ENCODE results near the gene DMTF1.
A peak's percentile ranks its signal among the peaks of the same experiment; 100 is the strongest.

DMTF1 gene

DNA sequence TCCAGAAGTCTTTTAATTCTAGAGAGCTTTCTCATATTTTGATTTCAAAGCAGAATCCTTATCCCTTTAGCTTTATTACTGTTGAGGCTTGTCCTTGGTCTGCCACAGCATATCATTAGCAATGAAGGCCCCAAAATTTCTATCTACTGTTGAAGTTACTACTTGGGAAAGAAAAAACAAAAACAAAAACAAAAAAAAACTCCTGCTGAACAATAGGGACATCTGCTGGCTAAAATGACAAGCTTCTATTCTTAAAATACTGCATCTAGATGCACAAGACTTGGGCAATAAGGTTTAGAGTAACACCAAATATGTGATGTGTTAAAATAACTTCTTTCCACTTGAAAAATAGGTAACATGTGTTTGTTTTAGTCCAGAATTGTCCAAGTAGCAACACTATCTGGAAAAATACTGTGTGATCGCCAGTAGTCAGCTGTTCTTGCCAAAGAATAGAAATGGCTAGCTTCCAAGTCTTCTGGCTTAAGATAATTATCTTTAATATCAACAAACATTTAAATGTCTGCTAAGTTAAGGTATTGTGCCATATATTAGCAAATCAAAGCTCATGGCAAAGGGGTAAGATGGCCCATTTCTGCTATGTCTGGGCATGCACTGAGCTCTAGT is 3.8 kb upstream of the DMTF1 start:
- no peak for DNase-seq

DNA sequence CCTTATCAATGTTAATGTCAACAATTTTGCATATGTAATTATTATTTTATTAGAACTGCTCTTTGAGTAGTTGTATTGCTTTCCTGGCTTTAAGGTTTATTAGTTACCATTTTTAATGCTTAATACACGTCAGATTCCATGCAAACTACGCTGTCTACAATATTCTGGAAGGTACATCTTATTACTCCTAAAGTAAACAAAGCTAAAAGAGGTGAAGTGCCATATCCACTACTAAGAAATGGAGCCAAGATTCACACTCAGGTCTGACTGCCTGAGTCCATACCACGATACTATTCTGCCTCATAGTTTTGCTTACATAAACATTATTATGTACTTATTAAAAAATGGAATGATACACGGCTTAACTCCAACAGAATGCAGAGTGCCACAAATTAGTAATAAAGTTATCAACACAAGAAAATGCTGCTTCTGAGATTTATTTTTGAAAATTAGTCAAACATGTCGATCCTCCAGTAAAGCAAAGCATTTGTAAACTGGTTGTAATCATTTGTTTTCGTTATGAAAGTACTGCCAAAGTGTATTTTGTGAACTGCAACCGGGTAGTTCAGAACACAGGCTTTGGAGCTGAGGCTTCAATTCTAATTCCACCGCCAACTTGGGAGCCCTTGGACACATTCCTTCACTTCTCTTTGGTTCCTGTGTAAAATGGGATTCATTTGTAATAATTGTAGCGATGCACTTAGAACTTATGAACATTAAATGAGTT is 1.1 kb upstream of the DMTF1 start:
- no peak for DNase-seq

DNA sequence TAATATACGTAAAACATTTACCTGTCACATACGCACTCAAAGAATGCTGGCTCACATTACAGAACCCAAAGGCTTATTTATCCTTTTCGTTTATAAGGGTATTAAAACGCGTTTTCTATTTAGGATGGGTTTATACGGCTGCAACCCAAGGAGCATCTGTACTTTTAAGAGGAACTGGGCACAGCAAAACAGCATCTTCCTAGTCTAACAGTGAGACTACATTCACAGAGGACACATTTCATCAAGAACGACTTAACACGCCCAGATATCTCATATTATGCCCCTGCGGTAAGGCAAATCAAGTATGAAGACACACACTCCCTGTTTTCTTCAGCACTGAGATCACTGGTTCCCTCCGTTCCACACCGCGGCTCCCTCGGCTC is 533 bp upstream of the DMTF1 start:
- DNase-seq = no peak

DNA sequence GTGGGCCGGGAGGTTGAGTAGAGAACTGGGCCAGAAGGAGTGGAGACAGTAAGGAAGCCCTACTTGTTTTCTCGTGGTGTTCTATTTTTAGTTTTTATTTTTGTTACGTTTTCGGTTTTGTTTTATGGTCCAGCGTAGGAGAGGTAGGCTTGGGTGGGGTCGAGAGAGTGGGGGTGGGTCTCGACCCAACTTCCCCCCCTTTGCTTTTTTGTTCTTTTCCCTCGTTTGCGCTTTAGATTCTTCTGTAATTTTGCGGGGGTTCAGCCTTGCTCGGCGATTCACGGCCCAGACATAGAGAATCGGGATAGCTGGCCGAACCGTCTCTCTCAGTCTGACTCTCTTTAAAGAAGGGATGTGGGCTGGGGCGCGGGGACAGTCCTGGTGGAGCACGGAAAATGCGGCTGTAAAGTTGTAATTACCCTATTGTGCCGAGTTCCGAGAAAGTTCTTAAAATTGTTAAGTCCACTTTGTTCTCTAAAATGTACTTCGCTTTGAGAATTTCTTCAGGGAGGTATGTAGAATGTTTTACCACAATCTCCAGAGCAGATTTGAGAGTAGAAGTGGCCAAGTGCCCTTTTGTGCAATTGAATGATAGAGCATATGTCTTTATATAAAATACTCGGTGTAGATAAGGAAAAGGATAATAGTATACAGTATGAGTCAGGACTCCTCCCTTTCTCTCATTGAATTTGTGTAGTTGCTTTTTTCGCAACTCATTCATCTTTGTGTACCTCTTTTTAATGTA is 816 bp downstream of the DMTF1 start:
- peak; percentile 54 to 59 for DNase-seq

DNA sequence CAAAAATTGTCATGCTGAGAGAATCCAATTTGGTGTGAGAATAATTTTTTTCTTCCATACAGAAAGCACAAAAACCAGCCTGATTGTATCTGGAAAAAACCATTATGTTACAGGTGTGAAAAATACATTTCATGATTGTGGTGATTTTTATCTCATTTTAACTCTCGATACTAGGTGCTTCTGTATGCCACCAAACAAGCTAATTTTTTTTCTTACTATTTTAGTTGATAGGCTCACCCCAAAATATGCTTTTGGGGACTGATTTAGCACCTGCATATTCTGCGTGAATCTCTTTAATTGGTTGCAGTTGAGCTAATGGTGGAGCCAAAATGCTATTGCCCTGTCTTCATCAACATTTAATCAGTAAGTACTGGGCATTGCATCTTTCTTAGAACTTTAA is 1.9 kb downstream of the DMTF1 start:
- DNase-seq = no peak

DNA sequence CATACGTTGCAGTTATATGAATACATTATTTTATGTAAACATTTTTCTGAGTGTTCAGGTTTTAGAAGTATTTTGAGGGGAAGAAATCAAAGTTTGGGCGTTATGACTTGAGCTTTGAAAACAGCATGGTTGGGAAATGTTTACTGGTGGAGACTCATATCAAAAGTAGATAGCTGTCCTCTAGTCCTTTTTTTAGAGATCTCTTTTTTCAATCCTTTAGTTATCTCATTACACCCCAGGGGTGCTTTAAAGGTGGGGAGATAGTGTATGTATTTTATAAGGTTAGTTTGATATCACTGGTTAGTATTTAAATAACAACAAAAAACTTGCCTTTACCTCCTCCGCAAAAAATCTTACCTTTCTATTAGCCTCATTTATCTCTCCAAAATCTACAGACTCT is 2.3 kb downstream of the DMTF1 start:
- no peak for DNase-seq

DNA sequence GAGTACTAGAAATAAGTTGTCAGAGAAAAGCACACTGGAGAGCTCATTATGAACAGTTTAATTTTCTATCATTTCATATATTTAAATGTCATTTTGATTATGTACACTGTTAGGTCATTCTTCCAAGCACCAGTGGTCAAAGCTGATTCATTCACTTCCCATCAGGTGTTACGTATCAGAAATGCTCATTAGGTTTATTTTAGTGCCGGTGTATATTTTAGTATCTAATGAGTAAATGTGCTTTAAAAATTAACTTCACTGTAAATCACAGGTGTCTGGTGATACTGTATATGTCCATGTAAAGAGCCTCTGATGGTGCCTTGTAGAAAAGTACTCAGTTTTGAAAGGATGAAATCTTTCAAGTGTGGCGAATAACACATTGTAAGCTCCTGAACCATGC is 3.5 kb downstream of the DMTF1 start:
- DNase-seq = no peak

DNA sequence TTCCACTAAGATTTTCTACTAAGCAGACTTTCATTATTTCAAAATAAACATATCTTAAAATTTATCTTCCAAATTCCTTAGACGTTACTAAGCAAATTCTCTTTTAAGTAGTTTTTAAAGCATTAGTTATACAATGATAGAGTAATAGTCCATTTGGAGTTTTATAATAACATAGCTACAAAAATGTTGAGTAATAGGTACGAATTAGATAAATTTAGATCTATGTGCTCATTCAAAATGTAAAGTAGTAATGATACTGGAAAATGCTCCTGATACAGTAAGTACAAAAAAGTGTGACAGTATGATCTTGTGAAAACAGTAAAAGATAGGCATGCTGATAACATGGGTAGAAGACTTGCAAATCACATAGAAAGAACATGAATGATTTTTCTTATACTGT is 4.5 kb downstream of the DMTF1 start:
- DNase-seq = no peak

DNA sequence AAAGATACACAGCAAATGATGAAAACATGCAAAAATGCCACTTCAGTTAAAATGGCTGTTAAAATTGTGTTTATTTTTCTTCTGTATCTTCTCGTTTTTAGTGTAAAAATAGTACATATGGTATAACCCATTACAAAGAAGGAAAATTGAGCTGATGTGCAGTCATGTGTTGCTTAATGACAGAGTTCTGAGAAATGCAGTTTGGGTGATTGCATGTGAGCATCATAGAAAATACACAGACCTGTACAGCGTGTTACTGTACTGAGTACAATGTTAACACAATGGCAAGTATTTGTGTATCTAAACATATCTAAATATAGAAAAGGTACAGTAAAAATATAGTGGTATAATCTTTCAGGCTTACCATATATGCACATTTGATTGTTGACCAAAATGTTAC is 7.3 kb downstream of the DMTF1 start:
- no peak for DNase-seq

DNA sequence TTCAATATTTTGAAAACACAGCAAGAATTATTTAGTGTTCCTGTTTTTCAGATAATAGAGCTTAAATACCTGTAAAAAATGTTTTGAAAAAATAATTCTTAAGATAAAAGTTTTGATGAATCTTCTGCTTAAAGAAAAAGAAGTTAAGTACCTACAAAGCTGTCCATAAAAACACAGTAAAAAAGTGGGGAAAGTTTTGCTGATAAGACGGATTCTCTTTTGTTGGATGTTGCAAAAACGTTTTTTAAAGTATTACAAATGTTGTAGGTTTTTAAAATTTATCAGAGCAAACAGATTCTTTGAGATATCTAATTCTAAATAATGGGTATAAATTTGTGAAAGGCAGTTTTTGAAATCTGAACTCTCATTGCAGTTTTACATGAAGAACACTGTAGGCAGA is 12.2 kb downstream of the DMTF1 start:
- DNase-seq = no peak

DNA sequence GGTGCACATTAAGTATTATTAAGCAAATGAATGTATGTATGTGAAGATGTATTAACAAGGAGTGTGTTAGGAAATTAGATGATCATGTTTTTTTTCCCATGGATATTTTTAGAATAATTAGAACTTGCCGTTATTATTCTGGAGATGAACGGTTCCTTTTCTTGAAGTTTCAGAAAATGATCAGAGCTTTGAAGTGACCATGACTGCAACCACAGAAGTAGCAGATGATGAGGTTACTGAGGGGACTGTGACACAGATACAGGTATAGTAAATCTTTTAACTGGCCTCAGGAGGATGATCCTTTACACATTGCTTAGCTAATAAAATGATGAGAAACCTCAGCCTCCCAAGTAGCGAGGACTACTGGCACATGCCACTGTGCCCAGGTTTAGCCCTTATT is 18.6 kb downstream of the DMTF1 start:
- no peak for DNase-seq

DNA sequence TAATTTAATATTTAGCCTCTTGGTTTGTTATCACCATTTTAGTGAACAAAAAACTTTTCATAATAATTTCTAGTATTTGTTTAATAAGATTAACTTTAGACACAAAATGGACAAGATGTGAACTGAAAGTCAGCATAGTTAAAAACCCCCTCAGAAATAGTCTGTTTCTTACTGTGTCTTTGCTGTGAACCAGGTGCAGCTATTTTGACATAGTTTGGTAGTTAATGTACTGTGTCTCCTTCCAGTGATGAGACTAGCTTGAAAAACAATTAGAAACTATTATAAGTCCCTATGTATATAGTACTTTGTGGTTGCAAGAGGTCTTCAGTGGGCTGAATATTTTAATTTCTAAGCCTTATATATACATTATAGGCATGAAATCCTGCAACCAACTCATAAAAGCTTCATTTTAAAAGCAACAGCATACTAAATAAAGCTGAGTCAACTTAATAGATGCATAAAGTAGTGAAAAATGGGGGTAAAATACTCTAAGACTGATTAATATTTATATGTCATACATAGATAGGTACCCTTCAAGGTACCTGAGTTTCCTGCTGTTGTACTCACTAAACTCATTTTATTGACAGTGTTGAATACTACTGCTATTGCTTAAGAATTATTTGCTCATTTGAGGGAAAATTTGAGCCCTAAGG is 19.2 kb downstream of the DMTF1 start:
- no peak for DNase-seq

DNA sequence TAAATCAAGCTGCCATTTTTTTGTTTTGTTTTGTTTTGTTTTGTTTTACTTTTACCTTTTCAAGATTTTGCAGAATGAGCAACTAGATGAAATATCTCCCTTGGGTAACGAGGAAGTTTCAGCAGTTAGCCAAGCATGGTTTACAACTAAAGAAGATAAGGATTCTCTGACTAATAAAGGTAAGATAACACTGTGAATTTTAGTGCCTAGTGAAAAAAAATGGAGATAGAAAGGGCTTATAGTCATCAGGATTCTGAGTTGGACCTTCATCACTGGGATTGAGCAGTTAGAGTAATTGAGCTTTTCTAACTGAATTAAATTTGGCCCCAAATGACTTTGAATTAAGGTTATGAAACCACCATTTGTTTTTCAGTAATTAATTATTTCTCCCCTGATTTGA is 21.2 kb downstream of the DMTF1 start:
- DNase-seq = no peak

DNA sequence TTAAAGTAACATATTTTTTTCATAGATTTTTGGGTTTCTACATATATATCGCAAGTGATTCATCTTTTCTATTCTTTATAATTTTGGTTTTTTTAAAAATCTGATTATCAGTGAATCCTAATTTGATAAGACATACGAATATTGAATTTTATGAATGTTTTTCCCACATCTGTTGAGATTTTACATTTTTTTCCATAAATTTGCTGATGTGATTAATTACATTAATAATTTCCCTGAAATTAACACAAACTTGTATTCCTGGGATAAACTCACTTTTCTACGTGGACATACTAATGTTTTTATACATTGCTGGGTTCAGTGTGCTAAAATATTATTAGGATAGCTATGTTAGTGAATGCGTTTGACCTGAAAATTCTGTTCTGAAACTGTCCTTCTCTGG is 26.1 kb downstream of the DMTF1 start:
- DNase-seq = no peak

DNA sequence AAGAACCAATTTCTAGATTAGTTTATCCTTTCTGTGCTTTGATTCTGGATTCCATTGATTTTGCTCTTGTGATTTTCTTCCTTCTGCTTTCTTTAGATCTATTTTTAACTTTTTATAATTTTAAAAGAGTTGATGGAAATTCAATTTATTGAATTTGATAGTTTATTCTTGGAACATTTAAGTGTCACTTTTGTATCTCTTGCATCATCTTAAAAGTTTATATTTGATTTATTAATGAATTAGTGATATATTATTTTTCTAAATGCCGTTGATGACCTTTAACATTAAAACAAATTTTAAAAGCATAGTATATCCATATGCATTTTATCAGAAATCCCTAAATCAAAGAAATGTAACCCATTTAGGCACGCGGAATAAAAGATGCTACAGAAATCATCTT is 26.9 kb downstream of the DMTF1 start:
- DNase-seq = no peak

DNA sequence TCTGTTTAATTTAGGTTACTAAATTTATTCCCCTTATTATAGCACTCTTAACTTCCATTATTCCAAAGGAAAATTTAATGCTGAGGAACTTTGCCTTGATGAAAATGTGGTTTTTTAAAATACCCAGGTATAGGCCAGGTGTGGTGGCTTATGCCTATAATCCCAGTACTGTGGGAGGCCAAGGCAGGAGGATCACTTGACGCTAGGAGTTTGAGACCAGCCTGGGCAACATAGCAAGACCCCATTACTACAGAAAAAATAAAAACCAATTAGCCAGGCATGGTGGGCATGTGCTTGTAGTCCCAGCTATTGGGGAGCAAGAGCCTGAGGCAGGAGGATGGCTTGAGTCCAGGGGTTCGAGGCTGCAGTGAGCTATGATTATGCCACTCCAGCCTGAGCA is 34.9 kb downstream of the DMTF1 start:
- DNase-seq = no peak

DNA sequence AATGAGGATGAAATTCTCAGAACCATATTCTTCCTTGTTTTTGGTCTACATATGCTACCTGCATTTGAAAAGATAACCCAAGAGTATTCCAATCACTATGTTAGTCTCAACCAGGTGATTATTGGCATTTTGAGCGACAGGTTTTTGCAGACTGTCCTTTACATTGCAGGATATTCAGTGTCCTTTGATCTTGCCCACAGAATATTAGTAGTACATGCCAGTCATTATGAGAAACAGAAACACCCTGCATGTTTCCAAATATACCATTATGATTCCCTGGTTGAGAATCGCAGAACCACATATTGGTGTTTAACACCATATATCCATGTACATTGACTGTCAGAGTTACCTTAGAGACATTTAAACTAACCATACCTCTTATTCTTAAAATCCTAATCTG is 36.7 kb downstream of the DMTF1 start:
- no peak for DNase-seq

DNA sequence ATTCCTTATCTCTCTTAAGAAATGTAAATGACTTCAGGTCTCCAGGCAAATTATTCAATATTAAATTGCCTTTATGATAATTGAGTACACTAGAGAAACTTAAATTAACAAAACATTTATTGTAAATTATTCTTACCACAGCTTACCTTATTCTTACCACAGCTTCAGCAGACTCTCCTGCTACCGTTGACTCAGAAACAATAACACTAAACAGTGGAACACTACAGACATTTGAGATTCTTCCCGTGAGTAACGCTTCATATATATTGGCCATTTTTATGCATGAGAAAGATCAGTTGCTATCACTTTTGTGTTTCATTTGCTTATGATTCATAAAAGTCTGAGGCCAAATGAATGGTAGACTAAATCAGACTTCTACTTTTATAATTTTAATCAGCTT is 38.5 kb downstream of the DMTF1 start:
- no peak for DNase-seq

DNA sequence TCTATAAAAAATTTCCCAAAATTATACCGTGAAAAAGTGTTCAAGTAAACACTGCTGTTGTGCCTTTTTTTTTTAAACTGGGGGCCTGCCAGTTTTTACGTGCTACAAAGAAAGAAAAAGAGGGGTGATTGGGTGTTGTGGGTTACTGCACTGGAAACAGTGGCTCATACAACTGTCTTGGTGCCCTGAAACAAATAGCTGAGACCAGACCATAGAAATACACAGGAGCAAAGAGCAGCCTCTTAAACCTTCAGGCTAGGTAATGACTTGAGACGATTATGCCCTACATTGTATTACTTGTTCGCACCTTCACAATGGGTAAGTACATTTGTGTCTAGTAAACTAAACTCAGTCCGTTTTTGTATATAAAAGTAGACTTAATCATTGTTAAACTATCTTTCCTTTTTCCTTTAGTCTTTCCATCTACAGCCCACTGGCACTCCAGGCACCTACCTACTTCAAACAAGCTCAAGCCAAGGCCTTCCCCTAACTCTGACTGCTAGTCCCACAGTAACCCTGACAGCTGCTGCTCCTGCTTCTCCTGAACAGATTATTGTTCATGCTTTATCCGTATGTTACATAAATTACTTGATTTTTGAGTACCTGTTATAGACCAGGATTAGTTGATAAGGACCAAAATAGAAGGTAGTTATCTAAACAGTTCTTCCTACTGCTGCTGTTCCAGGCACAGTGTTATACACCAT is 40.7 kb downstream of the DMTF1 start:
- no peak for DNase-seq

DNA sequence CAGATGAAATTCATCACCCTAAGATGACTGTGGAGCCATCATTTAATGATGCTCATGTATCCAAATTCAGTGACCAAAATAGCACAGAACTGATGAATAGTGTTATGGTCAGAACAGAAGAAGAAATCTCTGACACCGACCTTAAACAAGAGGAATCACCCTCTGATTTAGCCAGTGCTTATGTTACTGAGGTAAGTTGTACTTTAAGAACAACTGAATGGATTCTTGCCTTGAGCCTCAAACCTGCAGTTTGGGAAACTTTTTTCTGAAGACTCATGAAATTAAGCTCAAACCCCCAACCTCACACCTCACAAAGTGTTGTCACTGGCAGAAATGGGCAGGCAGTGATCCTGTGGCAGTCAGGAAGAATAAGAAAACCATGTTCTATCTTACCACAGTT is 41.7 kb downstream of the DMTF1 start:
- DNase-seq = no peak

DNA sequence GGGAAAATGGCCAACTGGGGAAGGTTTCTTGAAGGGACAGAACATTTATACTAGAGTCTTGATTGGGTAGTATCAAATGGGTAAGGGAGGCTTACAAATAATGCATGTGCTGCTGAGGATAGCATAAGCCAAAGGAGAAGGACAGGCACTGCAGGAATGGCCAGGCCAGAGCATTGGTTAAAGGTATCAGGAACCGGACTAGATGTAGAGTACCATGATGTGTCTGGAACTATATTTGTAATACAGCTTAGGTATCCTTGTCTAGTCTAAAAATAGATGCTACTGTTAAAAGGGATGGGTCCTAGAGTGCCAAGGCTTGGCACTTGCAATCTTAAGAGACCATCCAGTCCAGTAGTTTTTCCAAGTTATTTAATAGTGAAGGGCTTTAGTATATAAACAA is 47.0 kb downstream of the DMTF1 start:
- DNase-seq = no peak

DNA sequence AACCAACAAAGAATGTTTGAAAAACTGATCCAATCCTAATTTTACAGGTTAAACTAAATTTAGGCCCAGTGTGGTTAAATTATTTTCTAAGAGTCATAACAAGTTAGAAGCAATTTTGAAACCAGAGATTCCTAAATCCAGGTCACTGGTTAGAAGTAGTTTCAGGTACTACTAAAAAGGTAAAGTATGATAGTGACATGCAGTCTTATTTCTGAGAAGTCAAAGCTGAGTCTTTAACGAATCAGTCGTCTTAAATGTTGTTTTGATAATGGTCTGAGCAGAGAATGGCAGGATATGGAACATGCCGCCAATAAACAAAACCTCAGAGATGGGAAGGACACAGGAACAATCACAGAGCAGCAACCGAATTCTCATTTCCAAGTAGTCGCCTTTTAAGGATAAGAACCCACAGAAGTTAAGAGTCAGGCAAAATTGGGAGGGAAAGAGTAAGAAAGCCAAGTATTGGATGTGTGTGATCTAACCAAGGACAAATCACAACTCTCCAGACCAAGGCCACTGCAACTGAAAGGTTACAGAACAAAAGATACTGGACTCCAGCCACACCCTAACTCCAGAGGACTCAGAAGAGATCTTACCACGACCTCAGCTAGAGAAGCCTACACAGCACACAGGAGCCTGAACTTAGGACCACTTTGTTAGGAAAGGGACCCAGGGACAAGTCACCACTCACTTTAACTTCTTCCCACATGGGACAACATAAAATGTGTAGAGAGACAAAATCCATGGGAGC is 47.6 kb downstream of the DMTF1 start:
- DNase-seq = no peak

DNA sequence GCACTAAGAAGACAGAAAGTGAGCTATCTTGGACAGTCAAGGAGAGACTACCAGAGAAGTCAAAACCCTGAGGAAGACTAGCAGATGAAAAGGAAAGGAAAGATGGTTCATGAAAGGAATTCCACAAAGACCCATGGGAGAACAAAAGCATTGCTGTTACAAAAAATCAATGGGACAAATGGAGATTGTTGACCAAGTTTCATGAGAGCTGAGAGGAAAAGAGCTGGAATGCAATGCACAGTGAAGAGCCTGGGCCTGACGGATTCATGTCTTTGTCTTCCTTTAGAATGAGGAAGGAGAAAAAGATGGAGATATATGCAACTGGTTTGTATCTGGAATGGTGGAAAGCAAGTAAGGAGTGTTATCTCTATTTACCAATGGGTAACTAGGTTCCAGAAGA is 50.0 kb downstream of the DMTF1 start:
- DNase-seq = no peak

Measured in activated CD4-positive, alpha-beta T cell treated with anti-CD3 and anti-CD28 coated beads, Interleukin-2, amount 50 U/mL, for 48 hours (primary cell).